Kidney epithelial cell (primary cell): ENCODE data around the gene CDT1. TPM values are rescaled to one million over a fixed set of nuclear protein-coding genes. Genes with fewer than 3 reads are reported as not detected.

Experiments used
- DNase-seq: peaks from one replicate; pipeline ENCODE4 v3.0.0-alpha.2; 2010; ENCODE audit warnings: low read depth
- H3K27me3 ChIP-seq: 2 replicates; pipeline ENCODE4 v1.6.0; 2011; ENCODE audit warnings: low read length; ENCODE audit not compliant: control insufficient read depth, insufficient read depth
- H3K36me3 ChIP-seq: 2 replicates; pipeline ENCODE4 v1.5.1; 2011; ENCODE audit warnings: low read length; ENCODE audit not compliant: control insufficient read depth, insufficient read depth
- H3K4me3 ChIP-seq: 2 replicates; pipeline ENCODE4 v1.5.1; 2011; ENCODE audit warnings: low read depth, mild to moderate bottlenecking, control low read depth, low read length
- CTCF ChIP-seq: IDR thresholded peaks from 2 replicates; pipeline ENCODE4 v1.5.1; 2011; ENCODE audit warnings: mild to moderate bottlenecking, moderate library complexity, low read length, control low read depth, inconsistent platforms; ENCODE audit not compliant: insufficient read depth, poor library complexity, severe bottlenecking
- total RNA-seq: library from RNA; depleted of rRNA; stranded (reverse); fragments of >200 nt; gene quantifications from 2 replicates; pipeline ENCODE4 v1.2.3, GENCODE V29; 2015

The CDT1 gene
- total RNA-seq, 1 donor from 2014 or later = 14.5 TPM

- Histone ChIP-seq H3K27me3 (no peaks in the 10 kb centered on the region), H3K36me3 (no peaks in the 10 kb centered on the region), H3K4me3 (no peak overlapping the region)
- no peak for DNase-seq
- no peak for TF ChIP-seq CTCF
Measured at GRCh38 chr16:88853325-88853941, 49.8 kb downstream of the CDT1 start.

- no peak for TF ChIP-seq CTCF
- Histone ChIP-seq H3K27me3 (no peaks in the 10 kb centered on the region), H3K4me3 (no peak overlapping the region), H3K36me3 (no peaks in the 10 kb centered on the region)
- DNase-seq = no peak
Measured at GRCh38 chr16:88854306-88855111, 50.9 kb downstream of the CDT1 start.

GRCh38 chr16:88855176-88855575, 51.6 kb downstream of the CDT1 start:
- H3K4me3 ChIP-seq = no peak overlapping the region
- DNase-seq = no peak
- no peak for TF ChIP-seq CTCF
- no peaks in the 10 kb centered on the region for H3K27me3 ChIP-seq
- H3K36me3 ChIP-seq = no peaks in the 10 kb centered on the region

GRCh38 chr16:88855736-88856121, 52.1 kb downstream of the CDT1 start:
- TF ChIP-seq CTCF = no peak
- DNase-seq = no peak
- no peaks in the 10 kb centered on the region for H3K27me3 ChIP-seq
- no peaks in the 10 kb centered on the region for H3K36me3 ChIP-seq
- H3K4me3 ChIP-seq = peak overlapping the region; percentile 57

GRCh38 chr16:88856122-88856827, 52.7 kb downstream of the CDT1 start:
- Histone ChIP-seq H3K27me3 (no peaks in the 10 kb centered on the region), H3K36me3 (peaks cover 1% of the 10 kb centered on the region), H3K4me3 (peak overlapping the region; percentile 57)
- DNase-seq = no peak
- TF ChIP-seq CTCF = no peak
